Measurements from ENCODE around the gene TMEM220. TPM values are rescaled to one million over a fixed set of nuclear protein-coding genes. Genes with fewer than 3 reads are reported as not detected.
"Not testable (repeated sequence)": the region's sequence is repeated elsewhere in the genome, so short reads cannot be mapped to it uniquely, and the experiment has no call there.

TMEM220 gene
- total RNA-seq, 1 donor from 2014 or later: 4.0 TPM

- ATAC-seq: no peak
Observed at GRCh38 chr17:10754861-10755591, 25.2 kb upstream of the TMEM220 start.

DNA sequence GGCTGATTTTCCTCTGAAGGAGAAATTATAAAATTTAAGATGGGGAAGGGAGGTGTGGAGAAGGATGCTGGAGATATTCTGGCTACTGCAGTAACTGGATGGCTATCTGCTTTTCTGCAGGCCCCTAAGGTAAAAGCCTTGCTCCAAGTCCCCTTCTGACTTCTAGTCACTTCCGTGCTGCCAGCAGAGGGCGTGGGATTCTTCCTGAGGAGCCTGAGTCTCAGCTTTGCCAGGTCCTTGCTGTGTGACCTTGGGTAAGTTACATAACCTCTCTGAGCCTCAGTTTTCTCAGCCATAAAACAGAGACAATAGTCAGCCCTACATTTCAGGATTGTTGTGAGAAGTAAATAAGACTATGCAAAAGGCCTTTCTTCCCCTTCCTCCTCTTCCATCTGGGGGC is 24.3 kb upstream of the TMEM220 start:
- ATAC-seq: peak; percentile 47

GRCh38 chr17:10752696-10753095 is 22.9 kb upstream of the TMEM220 start:
- ATAC-seq: no peak

GRCh38 chr17:10751563-10751962 is 21.7 kb upstream of the TMEM220 start:
- ATAC-seq: no peak

DNA sequence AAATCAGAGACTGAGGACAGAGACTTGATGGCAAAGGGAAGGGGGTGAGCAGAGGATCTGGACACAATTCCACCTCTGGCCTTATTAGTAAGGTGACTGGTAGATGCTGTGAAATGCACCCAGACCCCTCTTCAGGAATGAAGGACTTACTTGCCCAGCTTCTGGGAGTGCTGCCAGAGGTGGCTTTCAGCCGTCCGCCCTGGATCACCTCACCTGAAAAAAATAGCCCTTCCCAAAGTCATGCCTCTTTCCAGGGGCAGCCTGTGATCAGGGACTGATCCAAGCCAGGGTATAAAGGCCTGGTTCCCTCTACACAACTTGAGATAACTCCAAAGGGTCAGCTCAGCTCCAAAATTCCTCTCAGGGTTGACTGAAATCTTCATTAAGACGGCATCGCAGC is 20.4 kb upstream of the TMEM220 start:
- no peak for ATAC-seq

GRCh38 chr17:10748531-10749181 is 18.8 kb upstream of the TMEM220 start:
- no peak for ATAC-seq

GRCh38 chr17:10745231-10745630 is 15.4 kb upstream of the TMEM220 start:
- ATAC-seq: peak; percentile 64

- no peak for ATAC-seq
Observed at GRCh38 chr17:10744501-10745000, 14.7 kb upstream of the TMEM220 start.

GRCh38 chr17:10743316-10744009 is 13.6 kb upstream of the TMEM220 start:
- no peak for ATAC-seq

DNA sequence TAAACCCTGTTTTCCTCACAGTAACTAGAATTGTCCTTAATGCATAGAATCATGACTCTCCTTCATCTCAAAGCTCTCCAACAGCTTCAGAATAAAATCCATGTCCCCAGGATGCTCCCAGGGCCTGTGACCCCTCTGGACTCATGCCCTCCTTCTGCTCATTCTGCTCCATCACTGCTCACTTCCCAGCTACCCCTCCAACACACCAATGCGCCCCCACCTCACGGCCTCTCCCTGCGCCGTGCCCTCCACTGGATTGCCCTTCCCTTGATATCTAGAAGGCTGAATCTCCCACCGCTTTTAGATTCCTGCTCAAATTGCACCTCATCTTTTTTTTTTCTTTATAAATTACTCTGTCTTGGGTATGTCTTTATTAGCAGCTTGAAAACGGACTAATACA is 12.6 kb upstream of the TMEM220 start:
- no peak for ATAC-seq

DNA sequence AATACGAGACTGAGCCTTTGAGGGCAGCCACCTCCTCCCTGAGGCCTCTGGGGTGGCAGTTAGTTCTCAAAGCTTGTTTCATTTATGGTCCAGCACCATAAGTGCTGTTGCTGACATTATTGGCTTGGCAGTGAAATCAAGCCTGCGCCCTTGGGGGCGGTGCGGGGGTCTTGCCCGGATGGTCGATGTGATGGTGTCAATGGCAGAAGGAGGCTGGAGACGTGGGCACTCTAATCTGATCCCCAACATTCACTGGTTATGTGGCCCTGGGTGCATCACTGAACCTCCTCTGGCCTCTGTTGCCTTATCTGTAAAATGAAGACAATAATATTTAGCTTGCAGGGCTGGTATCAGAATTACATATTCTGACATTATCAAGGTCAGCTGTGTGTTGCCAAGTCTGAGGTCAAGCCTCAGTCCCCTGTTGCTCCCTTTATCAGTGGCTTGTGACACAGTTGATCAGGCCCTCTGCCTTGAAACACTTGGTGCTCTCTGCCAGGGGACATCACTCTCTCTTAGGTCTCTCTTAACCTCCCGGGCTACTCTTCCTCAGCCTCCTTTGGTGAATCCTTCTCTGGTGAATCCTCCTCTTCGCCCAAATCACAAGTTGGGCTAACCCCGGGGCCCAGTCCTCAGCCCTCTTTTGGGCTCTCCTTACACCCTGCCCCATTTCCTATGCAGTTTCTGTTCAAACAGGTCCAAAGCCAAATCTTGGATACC is 11.8 kb upstream of the TMEM220 start:
- no peak for ATAC-seq

GRCh38 chr17:10739386-10739785 is 9.6 kb upstream of the TMEM220 start:
- ATAC-seq: no peak

- ATAC-seq: no peak
Observed at GRCh38 chr17:10738521-10739258, 8.9 kb upstream of the TMEM220 start.

GRCh38 chr17:10737736-10738135 is 7.9 kb upstream of the TMEM220 start:
- no peak for ATAC-seq

DNA sequence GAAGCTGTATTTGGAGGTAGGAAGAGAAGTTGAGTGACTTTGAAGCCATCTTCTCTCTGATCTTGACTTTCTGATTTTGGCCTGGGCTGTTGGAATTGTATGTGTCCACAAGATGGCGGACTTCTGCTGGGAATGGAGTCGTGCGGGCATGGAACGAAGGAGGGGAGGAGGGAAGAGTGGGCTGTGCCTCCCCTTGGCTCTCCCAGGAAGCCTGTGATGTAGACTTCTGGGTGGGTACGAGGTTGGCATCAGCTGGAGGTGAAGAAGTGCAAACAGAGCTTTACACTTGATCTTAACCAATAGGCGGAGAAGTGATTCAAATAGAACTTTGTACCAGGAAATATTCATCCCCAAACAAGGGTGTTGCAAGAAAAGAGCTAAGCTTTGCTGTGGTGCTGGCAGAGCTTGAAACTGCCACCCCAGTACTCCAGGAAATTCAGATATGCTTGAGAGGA is 7.4 kb upstream of the TMEM220 start:
- ATAC-seq: peak; percentile 95

DNA sequence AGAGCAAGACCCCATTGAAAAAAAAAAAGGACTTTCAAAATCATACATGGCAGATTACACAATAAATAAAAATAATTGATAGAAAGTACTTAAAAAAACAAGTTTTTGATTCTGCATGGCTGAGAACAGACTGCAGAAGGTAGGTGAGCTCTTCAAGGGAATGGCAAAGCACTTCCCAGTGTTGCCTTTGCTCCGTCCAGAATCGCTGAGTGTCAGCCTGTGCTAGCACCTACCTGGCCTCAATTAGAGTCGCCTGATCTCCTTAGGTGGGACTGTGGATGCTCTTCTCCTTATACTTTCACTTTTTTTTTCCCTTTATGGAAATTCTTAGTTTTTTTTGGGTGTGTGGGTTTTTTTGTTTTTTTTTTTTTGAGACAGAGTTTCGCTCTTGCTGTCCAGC is 6.0 kb upstream of the TMEM220 start:
- ATAC-seq: no peak

DNA sequence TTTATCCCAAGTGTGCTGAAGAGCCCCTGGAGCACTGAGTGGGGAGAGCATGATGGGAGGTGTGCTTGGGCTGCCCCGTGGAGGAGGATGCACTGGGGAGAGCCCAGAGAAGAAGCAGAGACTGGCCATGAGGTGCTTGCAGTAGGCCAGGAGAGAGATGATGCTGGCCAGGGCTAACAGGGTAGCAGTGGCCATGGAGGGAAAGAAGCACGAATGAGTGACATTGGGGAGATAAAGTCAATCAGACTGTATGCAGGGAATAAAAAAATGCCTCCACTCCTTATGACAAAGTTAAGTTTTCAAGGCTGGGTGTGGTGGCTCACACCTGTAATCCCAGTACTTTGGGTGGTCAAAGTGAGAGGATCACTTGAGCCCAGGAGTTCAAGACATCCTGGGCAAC is 5.4 kb upstream of the TMEM220 start:
- ATAC-seq: no peak

DNA sequence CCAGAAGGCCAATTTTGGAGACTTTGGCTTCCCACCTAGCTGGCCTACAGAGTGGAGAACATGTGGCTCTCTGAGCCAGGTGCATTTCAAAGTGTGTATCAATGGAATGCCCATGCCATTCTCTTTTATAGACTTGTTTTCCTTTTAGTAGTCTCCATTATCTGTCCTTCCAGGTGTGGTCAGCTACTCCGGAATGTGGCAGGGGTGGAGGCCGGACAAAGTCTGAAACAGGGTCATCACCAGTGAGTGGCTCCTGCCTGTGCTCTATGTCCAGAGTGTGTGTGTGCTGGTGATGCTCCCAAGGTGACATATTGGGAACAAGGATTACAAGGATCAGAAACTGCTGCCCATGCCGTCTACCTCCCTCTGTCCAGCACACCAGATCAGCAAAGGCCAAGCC is 3.8 kb upstream of the TMEM220 start:
- ATAC-seq: no peak

- ATAC-seq: not testable (repeated sequence)
Observed at GRCh38 chr17:10732121-10732520, 2.3 kb upstream of the TMEM220 start.

GRCh38 chr17:10731408-10731879 is 1.6 kb upstream of the TMEM220 start:
- no peak for ATAC-seq

- not testable (repeated sequence) for ATAC-seq
Observed at GRCh38 chr17:10730247-10730646, 424 bp upstream of the TMEM220 start.

DNA sequence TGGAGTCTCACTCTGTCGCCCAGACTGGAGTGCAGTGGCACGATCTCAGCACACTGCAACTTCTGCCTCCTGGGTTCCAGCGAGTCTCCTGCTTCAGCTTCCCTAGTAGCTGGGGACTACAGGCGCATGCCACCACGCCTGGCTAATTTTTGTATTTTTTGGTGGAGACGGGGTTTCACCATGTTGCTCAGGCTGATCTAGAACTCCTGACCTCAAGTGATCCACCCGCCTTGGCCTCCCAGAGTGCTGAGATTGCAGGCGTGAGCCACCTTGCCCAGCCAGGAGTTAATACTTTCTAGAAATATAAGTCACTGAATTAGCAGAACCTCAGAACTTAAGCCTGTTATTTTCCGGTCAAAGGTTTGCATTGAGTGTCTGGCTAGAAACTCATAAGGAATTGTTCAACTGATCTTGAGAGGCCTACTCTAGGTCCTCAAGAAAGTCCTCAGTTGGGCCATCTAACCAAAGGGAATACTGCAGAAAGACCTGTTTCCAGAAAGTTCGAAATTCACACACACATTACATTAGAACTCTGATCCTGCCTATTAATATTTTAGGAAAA is 1.4 kb downstream of the TMEM220 start:
- ATAC-seq: no peak
